GM21825 (cell line): ENCODE data around the gene CABLES1.
"Not testable (repeated sequence)": the region's sequence is repeated elsewhere in the genome, so short reads cannot be mapped to it uniquely, and the experiment has no call there.

Source experiments
- ATAC-seq: cut with Tn5 transposase; IDR thresholded peaks from one replicate; pipeline ENCODE4 v1.9.1; 2021; ENCODE audit warnings: mild to moderate bottlenecking, moderate library complexity; ENCODE audit not compliant: unreplicated experiment

CABLES1 gene

DNA sequence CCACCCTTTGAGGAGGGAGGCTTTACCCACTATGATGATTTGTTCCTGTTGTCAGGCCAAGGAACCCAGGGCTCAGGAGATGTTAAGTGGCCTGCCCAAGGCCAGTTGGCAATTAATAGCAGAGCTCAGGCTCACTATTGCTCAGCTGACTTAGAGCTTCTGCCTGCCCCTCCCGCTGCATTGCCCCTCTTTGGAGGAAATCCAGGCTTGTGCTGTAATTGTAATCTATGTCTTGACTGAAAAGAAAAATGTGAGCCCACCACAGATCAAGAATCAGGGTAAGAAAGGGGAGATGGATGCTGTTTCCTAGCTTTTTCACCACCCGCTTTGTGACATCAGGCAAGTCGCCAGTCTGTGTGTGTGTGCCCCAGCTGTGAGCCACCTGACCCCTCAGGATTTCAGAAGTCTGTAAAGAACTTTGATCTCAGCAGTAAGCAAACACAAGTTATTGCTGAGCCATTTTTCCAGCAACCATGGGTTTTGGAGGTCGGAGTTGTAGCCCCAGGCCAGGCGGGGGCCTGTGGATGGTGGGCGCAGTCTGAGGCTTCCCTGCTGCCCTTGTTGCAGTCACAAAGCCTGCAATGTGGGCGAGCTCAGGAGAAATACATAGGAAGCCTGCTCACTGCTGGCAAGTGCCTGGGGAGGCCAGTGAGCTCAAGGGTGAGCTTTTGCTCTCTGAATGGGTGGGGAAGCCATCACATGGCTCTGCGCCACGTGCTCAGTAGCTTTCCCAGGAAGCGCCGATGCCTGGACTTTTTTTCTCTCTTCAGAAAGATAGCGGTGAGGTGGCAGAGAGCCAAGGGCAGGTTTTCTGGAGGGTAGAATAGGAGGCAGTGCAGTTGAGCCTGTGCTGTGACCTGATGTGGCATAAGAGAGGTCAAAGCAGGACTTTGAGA, 6.1 kb downstream of the CABLES1 start:
- ATAC-seq: no peak

DNA sequence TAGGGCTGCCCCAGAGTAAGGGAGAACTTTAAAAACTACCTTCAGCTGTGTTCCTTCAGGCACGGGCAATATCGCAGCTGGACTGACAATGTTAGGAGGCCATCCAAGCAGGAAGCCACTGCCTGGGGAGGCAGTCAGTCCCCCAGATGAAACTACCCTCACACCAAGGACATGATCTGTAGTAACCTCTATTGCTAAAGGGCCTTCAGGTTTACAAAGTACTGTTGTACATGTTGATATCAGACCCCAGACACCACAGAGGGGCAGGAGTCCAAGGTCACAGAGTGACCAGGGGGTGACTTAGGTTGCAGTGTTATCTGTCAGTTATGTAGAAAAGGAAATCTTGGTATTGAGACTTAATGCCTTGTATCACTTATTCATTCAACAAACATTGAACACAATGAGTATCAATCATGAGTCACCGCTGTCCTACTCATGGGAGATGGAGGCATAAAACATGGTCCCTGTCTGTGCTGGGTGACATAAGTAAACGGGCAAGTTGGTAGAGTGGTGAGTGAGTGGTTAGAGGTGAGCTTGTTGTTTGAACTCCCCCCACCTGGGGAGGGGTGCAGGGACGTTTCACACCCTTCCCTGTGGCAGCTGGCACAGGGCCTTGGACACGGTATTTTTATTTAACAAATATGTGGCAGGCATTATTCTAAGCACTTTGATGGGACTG, 7.1 kb downstream of the CABLES1 start:
- no peak for ATAC-seq

DNA sequence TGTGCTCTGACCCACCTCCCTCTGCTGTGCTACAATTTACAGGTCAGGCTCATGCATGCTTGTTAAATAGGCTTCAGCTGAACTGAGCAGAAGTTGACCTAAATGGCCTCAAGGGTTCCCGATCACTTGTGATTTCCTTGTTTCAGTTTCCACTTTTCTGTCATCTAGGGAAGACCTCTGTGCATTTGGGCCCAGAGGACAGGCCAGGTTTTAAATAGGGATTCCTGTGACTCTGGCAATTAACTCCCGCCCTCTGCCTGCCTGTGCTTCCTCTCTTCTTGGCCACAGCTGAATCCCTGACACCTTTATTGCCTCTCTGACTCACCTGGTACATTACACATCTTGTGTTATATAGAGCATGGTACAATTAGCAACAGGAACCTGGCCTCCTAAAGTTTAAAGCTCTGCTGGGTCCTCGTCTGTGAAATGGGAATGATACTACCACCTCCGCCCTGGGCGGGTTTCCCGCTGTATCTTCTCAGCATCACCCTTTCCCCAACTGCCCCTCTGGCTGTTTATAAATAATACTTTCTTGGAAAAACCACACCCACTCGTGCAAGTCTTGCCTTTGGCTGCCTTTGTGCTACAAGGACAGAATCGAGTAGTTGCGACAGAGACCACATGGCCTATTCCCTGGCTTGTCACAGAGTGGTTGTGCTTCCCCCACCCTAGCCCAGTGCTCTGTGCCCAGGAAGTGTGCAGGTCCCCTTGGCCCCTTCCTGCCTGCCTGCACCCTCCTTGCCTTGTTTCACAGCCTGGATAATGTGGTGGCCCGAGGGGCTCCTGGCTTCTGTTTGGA, 7.9 kb downstream of the CABLES1 start:
- no peak for ATAC-seq

DNA sequence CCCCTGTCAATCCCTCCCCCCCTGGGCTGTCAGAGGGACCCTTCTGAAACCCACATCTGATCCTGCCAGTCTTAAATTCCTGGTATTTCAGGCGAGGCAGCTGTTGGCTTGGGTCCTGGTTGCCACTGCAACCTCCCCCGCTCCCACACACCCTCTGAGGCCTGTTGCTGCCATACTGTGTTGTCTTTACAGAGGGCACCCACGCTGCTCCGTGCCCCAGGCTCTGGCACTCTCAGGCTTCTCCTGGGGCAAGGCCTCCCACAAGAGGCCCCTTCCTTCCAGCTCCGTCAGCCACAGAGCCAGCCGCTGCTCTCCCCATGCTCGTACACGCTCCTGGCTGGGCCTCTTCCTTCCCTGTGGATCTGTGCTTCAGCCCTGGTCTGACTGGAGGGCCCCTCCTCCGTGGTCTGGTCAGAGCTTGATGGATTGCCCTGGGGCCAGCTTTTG, 8.6 kb downstream of the CABLES1 start:
- no peak for ATAC-seq

DNA sequence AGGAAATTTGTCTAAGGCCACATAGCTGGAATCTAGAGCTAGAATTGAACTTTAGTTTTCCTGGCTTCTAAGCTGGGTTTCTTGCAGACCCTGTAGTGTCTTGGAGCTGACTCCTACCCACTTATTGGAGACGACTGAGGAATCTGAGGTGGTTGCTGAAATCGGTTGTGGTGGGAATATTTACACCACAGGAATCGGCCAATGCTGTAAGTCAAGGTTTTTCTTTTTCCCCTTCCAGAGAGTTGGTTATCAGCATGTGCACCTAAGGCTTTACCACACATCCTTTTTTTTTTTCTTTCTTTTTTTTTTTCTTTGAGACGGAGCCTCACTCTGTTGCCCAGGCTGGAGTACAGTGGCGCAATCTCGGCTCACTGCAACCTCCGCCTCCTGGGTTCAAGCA, 9.4 kb downstream of the CABLES1 start:
- no peak for ATAC-seq

DNA sequence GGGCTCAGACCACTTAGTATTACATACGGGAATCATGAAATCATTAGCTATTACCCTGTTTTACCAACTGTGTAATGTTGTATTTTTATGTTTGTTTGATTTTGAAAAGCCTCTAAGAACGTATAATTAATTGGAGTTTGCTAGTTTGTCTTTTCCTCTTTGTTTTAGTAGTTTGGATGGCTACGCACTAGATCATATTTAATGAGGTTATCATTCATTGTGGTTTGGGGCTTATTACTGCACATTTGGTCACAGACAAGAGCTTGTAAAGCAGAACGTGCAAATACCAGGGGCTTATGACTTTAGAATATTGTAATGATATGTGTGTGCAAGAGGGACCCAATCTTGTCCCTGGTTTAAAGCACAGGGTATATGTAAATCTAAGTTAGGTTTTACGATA, 10.3 kb downstream of the CABLES1 start:
- ATAC-seq: no peak

DNA sequence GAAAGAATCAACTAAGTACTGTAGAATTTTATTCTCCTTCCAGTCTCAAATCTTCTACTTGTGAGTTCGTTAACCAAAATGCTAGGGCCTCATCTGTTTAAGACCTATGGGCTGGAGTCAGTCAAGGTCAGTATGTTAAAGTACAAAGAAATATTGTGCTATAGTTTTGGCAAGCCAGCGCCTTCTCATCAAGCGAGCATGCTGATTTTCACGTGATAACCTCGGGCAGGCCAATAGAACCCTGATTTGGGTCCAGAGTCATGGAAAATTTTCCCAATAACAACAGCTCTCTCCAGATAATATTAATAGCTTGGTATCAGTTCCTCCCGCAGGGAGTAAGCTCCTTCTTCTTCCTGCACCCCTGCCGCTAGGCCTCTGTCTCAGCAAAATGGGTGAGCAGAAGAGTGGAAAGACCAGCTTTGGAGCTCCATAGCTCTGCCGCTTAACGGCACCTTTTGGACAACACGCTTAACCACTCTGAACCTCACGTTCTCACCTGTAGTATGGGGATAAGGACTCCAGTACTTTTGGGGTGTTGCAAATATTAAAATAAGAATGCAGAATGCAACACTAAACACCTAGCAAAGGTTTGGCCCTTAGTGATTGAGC, 11.7 kb downstream of the CABLES1 start:
- ATAC-seq: no peak

DNA sequence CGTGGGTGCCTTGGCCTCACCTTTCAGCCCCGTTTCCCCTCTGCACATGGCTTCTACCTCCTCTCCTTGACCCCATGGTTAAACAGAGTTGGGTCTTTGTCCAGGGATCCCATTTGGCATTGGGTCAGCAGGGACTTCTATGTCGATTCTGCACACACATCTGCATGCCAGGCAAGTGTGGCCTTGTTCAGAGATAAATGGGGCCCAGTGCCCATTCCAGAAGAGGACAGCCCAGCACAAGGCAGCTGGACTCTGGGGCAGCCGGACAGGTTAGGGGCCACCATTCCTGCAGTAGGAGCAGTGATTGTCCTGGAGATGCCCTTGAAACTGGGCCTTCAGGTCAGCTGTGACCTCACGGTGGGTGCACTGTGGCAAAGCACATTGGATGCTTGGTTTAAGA, 13.1 kb downstream of the CABLES1 start:
- ATAC-seq: no peak

DNA sequence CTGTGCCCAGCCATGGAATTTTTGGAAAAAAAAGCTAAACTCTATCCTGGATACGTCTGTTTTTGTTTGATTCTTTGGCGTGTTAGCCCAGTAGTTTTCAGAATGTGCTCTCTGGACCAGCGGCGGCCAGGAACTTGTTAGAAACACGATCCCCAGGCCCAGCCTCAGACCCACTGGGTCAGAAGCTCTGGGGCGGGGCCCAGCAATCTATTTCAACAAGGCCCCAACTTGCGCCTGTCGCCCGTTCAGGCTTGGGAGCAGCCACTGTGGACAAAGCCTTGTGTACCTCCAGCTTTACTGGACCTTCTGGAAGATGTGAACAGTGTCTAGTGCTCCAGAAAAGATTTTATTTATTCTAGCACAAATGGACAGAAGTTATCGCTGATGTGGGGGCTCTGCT, 14.3 kb downstream of the CABLES1 start:
- ATAC-seq: no peak

DNA sequence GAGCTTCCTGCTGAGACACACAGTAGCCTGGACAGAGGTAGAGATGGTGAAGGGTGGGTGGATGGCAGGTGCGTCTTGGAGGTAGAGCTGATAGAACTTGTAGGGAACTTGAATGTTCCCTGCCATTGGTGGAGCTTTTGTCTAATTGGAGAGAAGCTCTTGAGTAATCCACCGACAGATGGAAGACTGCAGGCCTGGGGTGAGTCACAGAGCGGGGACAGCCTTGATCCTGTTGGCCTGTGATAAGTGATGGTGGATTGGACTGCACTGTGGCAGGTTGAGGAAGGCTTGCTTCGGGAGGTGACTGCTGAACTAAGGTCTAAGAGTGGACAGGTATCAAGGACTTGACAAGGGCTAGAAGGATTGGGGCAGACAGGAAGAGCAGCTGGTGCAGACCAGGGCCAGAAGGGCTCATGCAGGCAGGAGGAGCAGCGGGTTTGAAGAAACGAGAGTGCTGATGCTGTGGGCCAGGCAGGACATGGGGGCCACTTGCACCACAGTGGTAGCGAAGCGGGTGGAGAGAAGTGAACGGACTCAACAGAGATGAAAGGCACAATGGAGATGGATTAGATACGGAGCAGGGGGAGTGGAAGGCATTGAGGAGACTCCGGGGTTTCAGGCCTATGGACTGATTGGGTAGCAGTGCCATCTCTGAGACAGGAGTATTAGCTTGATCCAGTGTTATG, 16.3 kb downstream of the CABLES1 start:
- no peak for ATAC-seq

DNA sequence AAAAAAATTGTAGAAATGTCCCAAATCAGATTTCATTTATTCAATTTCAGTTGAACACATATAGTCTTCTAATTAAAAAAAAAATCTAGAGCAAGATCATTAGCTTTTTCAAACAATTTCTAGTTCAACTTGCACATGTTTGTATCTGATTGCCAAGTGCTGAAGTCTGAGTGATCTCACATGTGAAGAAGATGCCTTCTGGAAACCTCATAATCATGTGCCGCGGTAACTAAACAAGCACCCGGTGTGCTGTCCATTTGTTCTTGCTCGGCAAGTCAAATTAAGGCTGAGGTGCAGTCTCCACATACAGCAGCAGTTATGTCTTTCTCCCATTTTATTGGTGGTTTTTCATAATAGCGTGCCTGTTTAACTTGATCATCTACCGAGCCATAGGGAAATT, 18.7 kb downstream of the CABLES1 start:
- ATAC-seq: no peak

DNA sequence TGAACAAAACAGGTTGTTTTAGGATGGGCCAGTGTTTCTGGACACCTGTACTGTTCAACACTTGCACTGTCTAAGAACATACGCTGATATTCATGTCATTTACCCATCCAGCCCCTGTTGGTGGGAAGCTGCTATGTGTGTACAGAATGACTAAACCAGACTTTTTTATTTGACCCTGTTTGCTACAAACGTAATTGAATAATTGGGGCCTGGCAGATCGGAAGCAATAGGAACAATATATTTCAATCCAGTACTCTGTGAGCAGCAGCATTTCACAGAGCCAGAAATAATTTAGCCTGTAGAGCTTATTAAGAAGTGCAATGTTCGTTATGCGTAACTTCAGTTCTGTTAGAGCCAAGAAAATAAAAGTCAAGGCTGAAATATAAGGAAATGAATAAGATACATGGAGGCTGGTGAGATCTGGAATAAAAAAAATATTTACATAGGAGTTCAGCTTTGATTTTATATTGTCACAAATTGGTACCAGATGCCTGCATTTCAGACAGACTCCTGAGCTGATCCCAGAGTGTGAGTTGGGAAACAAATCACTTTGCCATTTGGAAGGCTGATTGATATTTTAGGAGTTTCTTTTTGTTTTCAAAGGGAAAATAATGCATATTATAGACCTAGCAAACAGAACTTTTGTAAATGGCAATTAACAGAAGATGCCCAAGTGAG, 19.7 kb downstream of the CABLES1 start:
- no peak for ATAC-seq

DNA sequence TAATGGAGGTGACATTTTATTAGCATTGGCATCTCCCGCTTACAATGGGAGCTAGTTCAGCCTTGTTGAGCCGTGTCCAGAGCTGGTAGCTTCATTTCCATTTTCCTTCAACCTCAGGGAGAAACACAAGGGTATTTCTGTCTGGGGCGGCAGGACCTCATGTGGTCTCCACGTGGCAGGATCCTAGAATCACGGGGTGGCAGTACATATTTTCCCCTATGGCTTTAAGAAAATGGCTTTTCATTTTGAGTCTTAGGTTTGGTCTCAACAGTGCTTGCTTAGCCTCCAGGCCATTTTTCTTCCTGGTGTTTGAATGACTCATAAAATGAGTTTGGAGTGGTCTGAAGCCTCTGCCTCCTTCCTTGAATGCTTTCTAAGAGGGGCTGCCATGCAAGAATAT, 20.3 kb downstream of the CABLES1 start:
- no peak for ATAC-seq

DNA sequence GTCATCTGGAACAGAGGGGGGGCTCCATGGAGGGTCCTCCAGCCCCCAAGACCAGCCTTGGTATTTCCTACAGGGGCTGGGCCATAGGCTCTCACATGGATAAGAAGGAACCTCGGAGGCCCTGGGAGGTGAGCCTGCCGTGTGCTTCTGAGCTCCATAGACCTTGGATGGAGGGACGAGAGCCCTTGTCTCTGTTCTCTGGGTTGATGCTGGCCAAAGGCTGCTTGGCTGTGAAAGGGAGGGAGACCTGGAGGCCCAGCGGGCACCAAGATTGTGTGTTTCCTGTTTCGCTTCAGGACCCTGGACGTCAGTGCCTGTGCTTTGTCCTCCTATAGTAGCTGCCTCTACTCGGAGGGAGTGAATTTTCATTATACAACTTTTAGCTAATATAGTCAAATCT, 20.8 kb downstream of the CABLES1 start:
- ATAC-seq: no peak

DNA sequence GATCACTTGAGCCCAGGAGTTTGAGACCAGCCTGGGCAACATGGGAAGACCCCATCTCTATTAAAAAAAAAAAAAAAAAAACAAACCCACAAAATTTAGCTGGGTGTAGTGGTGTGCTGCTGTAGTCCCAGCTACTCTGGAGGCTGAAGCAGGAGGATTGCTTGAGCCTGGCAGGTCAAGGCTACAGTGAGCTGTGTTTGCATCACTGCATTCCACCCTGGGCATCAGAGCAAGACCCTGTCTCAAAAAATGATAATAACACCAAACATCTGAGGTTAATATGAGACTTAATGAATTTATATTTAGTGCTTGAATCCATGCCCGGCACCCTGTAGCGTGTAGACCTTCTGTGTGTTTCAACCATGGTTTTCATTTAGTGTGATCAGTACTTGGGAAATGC, 22.8 kb downstream of the CABLES1 start:
- no peak for ATAC-seq

DNA sequence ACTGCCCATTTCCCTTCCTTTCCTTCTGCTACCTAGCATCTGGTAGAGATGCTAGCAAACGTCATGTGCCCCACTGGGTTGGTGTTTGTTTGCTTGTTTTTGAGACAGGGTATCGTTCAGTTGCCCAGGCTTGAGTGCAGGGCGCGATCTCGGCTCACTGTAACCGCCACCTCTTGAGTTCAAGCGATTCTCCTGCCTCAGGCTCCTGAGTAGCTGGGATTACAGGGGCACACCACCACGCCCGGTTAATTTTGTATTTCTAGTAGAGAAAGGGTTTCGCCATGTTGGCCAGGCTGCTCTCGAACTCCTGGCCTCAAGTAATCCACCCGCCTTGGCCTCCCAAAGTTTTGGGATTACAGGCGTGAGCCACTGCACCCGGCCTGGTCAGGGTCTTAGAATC, 23.6 kb downstream of the CABLES1 start:
- ATAC-seq: not testable (repeated sequence)

DNA sequence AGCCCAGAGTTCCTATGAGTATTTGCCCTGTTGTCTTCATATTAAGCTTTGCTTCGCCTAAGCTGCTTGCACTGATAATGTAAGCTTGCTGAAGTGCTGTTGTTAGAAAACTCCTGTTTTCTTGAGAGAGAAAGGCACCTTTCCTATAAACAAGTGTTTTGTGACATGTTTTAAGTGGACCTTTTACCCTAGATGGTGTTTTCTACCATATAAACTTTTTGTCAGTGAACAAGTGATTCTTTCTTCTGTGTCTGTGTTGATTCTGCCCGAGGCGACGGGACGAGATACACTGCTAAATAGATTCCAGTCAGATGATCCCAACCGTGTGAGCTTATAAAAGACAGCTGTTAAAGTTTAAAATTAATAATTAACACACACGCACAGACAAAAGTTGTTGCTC, 24.1 kb downstream of the CABLES1 start:
- no peak for ATAC-seq

DNA sequence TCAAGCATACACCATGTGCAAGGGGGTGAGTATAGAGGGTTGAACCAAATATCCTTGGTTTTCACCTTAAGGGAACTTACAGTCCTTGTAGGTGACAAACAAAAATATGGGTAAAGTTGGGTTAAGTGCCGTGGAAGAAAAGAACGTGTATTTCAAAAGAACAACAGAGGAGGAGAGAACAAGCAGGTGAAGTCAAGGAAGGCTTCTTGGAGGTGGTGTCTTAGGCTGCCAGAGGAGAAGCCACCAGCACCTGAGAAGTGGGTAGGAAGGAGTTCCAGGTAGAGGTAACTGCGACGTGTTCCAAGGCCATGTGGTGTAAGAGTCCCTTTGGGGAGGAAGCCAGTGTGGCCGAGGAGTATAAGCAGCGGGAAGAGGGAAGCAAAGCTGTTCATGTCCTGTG, 27.2 kb downstream of the CABLES1 start:
- no peak for ATAC-seq

DNA sequence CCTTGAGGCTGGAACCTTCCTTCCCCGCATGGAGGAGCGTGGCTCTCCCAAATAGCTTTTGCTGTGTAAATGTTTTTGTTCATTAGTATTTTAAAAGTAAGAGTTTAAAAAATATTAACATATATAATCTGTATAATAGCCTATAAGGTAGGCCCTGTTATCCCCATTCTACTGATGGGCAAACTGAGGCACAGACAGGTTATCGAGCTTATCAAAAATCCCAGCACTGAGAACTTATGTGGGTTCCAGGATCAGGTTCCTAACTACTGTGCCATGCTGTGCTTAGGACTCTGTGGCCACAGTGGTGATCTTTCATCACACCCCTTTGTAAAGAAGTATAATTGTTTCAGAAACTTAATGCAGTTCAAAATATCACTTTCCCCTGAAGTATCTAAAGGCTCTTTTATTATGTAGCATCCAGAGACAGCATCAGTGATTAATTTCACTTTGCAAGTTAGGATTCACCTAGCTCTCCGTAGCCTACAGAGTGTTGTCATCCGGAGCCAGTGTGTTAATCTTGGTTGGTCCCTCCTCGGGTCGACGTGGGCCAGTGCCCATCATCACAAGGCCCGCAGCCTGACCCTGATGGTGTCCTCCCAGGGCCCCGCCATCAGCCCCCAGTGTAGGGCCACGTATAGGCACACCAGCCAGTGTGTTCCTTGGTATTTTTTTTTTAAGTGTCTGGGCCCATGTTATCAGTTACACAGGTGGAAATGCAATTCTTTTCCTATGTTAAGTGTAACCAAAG, 28.7 kb downstream of the CABLES1 start:
- no peak for ATAC-seq
